ENCODE results near the gene MAPT.

The MAPT gene

GRCh38 chr17:46056800-46057304 is 162.5 kb downstream of the MAPT start:
- DNase-seq (ENCODE audit: low spot score): no peak

DNA sequence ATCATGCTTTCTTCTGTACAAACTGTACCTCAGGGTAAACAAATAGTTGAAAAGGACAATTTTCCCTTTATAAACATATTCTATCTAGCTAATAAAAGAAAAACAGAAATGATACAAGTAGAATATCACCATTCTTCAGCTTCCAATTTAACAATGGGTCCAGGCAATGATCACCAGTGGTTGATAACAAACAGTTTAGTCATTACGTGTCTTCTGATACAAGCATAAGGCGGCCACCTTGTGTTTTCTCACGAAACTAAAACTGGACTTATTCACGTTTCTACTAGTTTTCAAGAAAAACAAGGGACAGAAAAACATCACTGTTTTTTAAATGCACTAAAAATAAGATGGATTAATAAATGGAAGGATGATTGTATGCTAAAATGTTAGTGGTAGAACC is 163.0 kb downstream of the MAPT start:
- DNase-seq (ENCODE audit: low spot score): no peak

GRCh38 chr17:46059486-46059885 is 165.1 kb downstream of the MAPT start:
- DNase-seq (ENCODE audit: low spot score): no peak

DNA sequence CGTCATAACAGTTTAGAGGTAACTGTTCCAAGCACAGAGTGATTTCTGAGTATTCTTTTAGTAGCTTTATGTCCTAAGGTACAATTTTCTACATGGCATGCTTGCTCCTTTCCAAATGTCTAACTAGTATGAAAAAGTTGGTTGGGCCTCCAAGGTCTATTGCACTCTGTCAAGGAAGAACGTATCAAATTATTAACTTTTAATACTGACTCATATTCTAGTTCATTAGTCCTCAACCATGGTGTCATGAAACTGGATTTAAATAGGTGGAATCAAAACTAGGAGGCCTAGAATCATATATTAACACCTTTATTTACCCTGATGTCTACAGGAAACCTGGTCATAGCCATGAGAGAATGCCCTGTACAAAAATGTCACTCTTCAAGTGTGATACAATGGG is 166.1 kb downstream of the MAPT start:
- no peak for DNase-seq (ENCODE audit: low spot score)

- DNase-seq (ENCODE audit: low spot score): no peak
These were observed 167.1 kb downstream of the MAPT start for GRCh38 chr17:46061435-46061834.

DNA sequence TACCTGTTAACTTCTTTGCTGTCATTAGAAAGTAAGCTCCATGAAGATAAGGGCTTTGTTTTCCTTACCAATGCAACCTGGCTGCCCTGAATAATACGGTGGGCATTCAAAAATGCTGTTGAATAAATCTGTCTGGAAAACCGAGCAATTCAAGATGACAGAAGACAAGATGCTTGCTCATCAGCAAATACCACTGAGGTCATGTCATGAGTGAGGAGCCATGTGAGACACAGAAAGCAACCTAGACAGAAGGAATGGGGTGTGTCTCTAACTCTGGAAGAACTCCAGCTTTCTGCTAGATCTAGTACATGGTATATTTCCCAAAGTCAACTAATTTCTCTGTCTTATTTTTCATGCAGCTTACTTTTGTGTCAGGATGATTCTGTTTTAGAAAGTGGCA is 168.9 kb downstream of the MAPT start:
- no peak for DNase-seq (ENCODE audit: low spot score)

- DNase-seq (ENCODE audit: low spot score): no peak
These were observed 170.1 kb downstream of the MAPT start for GRCh38 chr17:46064460-46064859.

DNA sequence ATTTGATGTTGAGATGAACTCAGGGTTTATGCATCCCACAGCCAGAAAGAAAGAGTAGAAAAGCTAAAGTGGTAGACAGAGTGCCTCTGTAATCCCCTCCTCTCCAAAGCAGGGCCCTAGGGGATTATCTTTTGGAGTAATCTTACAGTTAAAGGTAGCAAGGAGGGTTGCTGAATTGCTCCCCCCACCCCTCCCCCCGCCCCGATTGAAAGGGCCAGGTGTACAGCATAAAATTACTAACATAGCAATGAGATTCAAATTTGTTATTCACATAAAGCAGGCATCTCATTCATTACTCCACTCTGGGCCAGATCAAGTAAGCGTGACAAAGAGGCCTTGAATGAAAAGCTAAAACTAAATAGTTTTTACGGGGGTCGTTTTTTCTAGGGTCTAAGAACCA is 177.4 kb downstream of the MAPT start:
- no peak for DNase-seq (ENCODE audit: low spot score)

DNA sequence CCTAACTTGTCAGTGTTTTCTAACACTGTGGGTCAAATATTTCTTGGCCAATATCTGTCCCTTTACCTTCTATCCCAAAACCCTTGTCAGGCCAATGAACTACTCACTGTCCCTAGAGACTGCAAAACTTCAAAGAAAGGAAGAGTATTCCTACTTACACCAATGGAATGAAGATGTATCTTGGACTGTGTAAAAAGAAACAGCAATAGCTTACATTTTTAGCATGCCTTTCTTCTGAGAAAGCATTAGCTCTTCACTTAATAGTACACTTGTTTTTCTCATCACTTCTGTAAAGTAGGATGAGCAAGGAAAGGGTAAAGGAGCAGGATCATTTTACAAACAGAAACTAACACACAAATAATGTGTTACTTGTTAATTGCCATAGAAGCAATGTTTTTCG is 178.6 kb downstream of the MAPT start:
- DNase-seq (ENCODE audit: low spot score): no peak

DNA sequence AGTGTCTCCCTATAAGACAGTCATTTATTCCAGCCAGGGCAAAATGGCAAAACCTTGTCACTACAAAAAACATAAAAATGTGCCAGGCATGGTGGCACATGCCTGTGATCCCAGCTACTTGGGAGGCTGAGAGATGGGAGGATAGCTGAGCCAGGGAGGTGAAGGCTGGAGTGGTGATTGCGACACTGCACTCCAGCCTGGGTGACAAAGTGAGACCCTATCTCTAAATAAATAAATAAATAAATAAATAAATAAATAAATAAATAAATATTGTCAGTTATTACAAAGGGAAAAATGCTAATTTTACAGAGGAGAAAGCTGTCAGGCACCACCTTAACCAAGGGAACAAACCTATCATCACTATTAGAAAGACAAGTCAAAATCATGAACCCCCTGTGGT is 180.2 kb downstream of the MAPT start:
- DNase-seq (ENCODE audit: low spot score): no peak
